HG03571 (cell line): Measurements from ENCODE around the gene CCDC40.

ENCODE experiments used
- ATAC-seq: cut with Tn5 transposase; IDR thresholded peaks from one replicate; pipeline ENCODE4 v1.9.1; 2021; ENCODE audit not compliant: unreplicated experiment

Gene CCDC40

GRCh38 chr17:80132906-80133625 lies 96.6 kb downstream of the CCDC40 start:
- ATAC-seq: no peak

GRCh38 chr17:80133626-80133970 lies 97.2 kb downstream of the CCDC40 start:
- no peak for ATAC-seq

GRCh38 chr17:80137131-80137530 lies 100.7 kb downstream of the CCDC40 start:
- ATAC-seq: no peak

GRCh38 chr17:80138856-80139426 lies 102.5 kb downstream of the CCDC40 start:
- ATAC-seq: no peak

- no peak for ATAC-seq
Measured at GRCh38 chr17:80141463-80142165, 105.2 kb downstream of the CCDC40 start.

GRCh38 chr17:80142929-80143328 lies 106.5 kb downstream of the CCDC40 start:
- no peak for ATAC-seq

GRCh38 chr17:80145076-80146075 lies 108.9 kb downstream of the CCDC40 start:
- ATAC-seq: no peak

- ATAC-seq: peak; percentile 20
Measured at GRCh38 chr17:80146121-80147034, 109.9 kb downstream of the CCDC40 start.

GRCh38 chr17:80147035-80147822 lies 110.8 kb downstream of the CCDC40 start, which contains the start of gene EIF4A3:
EIF4A3 (minus strand) TSS chr17:80147128; CDS start chr17:80146961, 167 bp downstream.
- ATAC-seq: peak; percentile 70
